Measurements from ENCODE around the gene FATE1.

The FATE1 gene

GRCh38 chrX:151699746-151700145, 16.1 kb upstream of the FATE1 start:
- TF ChIP-seq ZFX (IDR thresholded peaks at IDR 0.05) (no peak), CTCF (conservative IDR thresholded peaks at IDR 0.05) (no peak)
- no peak overlapping the region for H3K27ac ChIP-seq

- no peak overlapping the region for H3K27ac ChIP-seq
- TF ChIP-seq CTCF (conservative IDR thresholded peaks at IDR 0.05) (no peak), ZFX (IDR thresholded peaks at IDR 0.05) (no peak)
Observed at GRCh38 chrX:151700581-151700980, 15.3 kb upstream of the FATE1 start.

DNA sequence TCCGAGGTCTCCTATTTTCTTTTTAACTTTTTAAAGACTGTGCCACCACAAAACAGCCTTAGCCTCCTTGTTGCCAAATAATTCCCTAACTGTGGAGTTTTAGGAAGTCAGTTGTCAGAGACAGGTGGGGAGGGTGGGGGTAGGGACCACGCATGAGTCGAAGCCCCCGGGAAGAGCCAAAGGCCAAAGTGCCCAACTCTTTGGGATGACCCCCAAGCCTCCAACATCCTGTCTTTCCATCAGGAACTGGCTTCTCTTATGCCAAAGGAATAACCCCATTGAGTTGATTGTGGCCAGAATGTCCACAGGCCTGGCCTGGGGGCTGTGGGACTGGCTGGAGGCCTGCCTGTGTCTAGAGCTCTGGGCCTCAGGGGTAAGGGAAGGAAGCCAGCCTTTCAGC, 14.8 kb upstream of the FATE1 start:
- no peak for TF ChIP-seq CTCF (conservative IDR thresholded peaks at IDR 0.05)
- TF ChIP-seq ZFX (IDR thresholded peaks at IDR 0.05), result no peak
- H3K27ac ChIP-seq, result no peak overlapping the region

DNA sequence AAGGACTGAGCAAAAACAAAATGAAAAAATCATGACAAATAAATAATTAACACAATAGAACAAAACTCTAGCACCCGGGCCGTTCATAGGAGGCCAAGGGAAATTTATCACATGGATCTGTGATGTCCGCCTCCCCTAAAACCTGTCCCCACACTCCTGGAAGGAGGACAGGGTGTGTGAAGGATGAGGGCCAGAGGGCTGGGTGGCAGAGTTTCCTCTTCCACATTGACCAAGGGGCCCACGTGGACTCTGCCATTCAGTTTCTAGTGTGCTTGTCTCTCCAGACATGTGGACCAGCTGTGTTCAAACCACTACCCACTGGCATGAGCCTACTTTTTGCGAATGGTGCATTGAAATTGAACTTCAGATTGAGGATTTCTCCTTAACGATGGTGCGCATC, 14.3 kb upstream of the FATE1 start:
- TF ChIP-seq ZFX (IDR thresholded peaks at IDR 0.05), result no peak
- no peak for TF ChIP-seq CTCF (conservative IDR thresholded peaks at IDR 0.05)
- H3K27ac ChIP-seq, result no peak overlapping the region

DNA sequence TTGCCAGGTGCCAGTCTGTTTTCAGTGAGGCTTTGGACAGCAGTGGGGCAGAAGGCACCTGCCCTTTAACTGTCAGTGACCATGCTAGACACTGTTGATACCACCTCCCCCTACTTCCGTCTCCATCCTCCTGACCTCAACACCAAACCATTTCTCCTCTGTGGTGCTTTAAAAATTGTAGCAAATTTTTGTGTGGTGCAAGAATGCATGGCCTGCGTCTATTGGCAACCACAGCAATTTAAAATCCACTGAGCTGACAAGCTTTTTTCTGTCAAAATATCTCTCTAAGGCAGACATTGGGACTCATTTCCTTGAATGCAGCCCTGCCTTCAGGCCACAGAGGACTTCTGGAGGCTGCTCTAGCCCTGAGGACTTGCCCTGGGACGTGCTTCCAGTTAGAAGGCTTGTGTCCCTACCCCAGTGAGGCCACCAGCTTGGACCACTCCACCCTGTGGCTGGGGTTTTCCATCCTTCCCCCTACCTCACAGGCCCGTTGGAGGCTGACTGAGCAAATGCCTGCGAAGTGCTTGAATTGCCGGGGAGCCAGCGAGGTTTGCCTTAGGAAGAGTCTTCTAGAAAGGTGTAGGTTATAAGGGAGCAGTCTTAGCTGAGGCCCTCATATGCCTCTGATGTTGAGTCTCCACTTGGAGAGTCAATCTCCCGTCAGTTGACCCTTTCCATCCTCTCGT, 13.7 kb upstream of the FATE1 start:
- H3K27ac ChIP-seq, result no peak overlapping the region
- no peak for TF ChIP-seq ZFX (IDR thresholded peaks at IDR 0.05)
- no peak for TF ChIP-seq CTCF (conservative IDR thresholded peaks at IDR 0.05)

- no peak overlapping the region for H3K27ac ChIP-seq
- no peak for TF ChIP-seq ZFX (IDR thresholded peaks at IDR 0.05)
- TF ChIP-seq CTCF (conservative IDR thresholded peaks at IDR 0.05), result no peak
Observed at GRCh38 chrX:151702741-151703340, 13.0 kb upstream of the FATE1 start.

DNA sequence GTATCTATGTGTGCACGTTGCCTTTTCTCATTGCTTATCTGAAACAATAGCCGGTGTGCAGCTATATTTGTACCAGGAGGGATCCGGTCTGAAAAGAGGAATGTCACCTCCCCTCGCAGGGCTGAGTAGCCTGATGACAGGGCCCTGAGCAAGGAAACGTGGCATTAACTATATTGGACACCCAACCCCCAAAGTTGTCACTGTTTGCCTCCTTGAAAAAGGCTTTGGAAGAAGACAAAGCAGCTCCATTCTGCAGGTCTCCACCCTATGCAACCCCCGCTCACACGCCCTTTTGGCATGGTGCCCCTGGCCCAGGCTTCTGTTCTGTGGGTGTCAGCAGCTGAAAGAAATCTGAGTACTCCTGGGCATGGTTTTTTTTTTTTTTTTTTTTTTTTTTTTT, 12.3 kb upstream of the FATE1 start:
- TF ChIP-seq CTCF (conservative IDR thresholded peaks at IDR 0.05), result no peak
- no peak for TF ChIP-seq ZFX (IDR thresholded peaks at IDR 0.05)
- H3K27ac ChIP-seq, result no peak overlapping the region

Measured in C4-2B (cell line).